HG03460 (cell line): ENCODE results near the gene MARVELD2.

Source experiments
- ATAC-seq: cut with Tn5 transposase; IDR thresholded peaks from one replicate; pipeline ENCODE4 v1.9.1; 2021; ENCODE audit not compliant: unreplicated experiment

MARVELD2 gene

DNA sequence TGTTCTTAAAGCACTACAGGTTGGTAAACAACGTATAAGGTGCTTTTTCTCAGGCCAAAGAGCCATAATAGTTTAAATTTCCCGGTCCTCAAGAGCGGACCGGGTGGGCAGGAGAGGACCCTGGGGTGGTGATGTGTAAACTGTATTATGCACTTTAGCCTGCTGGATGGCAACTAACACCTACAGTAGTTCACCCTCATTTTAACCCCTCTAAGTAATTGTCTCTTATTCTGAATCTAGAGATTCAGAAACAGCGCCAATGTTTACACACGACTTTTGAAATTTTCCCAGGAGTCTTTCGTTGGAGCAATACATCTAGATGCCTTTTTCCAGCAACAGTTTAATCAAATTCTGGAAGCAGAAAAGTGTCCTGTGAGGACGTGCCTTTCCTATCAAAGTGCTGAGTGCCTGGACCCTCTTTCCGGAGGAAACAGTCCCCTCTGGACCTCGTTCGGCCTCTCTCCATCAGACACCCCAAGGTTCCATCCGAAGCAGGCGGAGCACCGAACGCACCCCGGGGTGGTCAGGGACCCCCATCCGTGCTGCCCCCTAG is 77.0 kb downstream of the MARVELD2 start:
- ATAC-seq: no peak

DNA sequence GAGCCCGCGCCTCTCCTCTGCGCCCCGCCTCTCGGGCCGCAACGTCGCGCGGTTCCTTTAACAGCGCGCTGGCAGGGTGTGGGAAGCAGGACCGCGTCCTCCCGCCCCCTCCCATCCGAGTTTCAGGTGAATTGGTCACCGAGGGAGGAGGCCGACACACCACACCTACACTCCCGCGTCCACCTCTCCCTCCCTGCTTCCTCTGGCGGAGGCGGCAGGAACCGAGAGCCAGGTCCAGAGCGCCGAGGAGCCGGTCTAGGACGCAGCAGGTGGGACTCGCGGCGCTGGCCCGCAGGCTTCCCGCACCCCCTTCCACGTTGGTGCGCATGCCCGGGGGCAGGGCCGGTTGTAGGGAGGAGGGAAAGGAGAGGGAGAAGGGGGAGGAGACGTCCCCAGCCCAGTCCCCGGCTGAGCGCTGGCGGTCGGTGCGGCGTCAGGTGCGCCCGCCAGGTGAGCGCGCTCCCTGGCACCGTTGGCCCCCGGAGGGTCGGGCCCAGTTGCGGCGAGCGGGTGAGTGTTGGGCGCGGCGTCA is 77.5 kb downstream of the MARVELD2 start, which contains the start of gene OCLN:
Gene OCLN (plus strand): TSS at position 400 of the 532 bp plus-strand sequence. CDS start 11,455 bp downstream, outside the sequence.
- peak; percentile 47 for ATAC-seq

- ATAC-seq: peak; percentile 50
Measured at GRCh38 chr5:69492923-69493395, 78.0 kb downstream of the MARVELD2 start.

- ATAC-seq: peak; percentile 13
Measured at GRCh38 chr5:69493396-69494133, 78.6 kb downstream of the MARVELD2 start.
